Transverse colon (tissue), 4 donors: ENCODE data around the gene BCOR. TPM values are rescaled to one million over a fixed set of nuclear protein-coding genes. Genes with fewer than 3 reads are reported as not detected.

Experiments
- DNase-seq: peaks from one replicate; pipeline ENCODE4 v3.0.0-alpha.2; 2019
- H3K27ac ChIP-seq, 4 donors: fragments of 200-600 bp; sonication (generic); 2 replicates each; pipeline ENCODE4 v1.5.1; 2016 to 2018; ENCODE audit warnings: inconsistent platforms in 4 of 4
- H3K27me3 ChIP-seq: fragments of 200-600 bp; sonication (generic); 2 replicates; pipeline ENCODE4 v1.5.1; 2017; ENCODE audit warnings: inconsistent platforms
- H3K36me3 ChIP-seq, 4 donors: fragments of 200-600 bp; sonication (generic); 2 replicates each; pipeline ENCODE4 v1.5.1; 2017 to 2019; ENCODE audit warnings: inconsistent platforms in 4 of 4
- H3K4me1 ChIP-seq, 4 donors: fragments of 200-600 bp; sonication (generic); 2 replicates each; pipeline ENCODE4 v1.5.1; 2017 to 2020; ENCODE audit warnings: inconsistent platforms in 4 of 4
- H3K4me3 ChIP-seq, 4 donors: fragments of 200-600 bp; sonication (generic); 1 replicate in 1 of 4; 2 replicates in 3 of 4; pipeline versions ENCODE4 v1.5.1 to v1.6.1; 2017 to 2019; ENCODE audit warnings: inconsistent platforms in 4 of 4
- H3K9me3 ChIP-seq, 2 donors: fragments of 200-600 bp; sonication (generic); 2 replicates each; pipeline ENCODE4 v1.5.1; 2017 to 2019; ENCODE audit warnings: inconsistent platforms in 2 of 2
- CTCF ChIP-seq, 5 experiments: fragments of 200-600 bp in 3 of 5; fragments of 450-650 bp in 2 of 5; sonication (generic) in 3 of 5; IDR thresholded peaks; 1 replicate in 2 of 5; 2 replicates in 3 of 5; pipeline ENCODE4 v1.5.1; 2016 to 2017; ENCODE audit warnings: antibody characterized with exemption in 5 of 5, inconsistent platforms in 3 of 5, mild to moderate bottlenecking in 2 of 5, moderate library complexity in 1 of 5
- EP300 ChIP-seq: sonication (generic); formaldehyde crosslinking; IDR thresholded peaks from one replicate; pipeline ENCODE4 v1.6.1; 2017; ENCODE audit warnings: antibody characterized with exemption, low read depth
- POLR2A ChIP-seq: fragments of 450-650 bp; IDR thresholded peaks from one replicate; pipeline ENCODE4 v1.6.1; 2016; ENCODE audit warnings: antibody characterized with exemption, mild to moderate bottlenecking, moderate library complexity
- POLR2AphosphoS5 ChIP-seq, 3 donors: sonication (generic); formaldehyde crosslinking; IDR thresholded peaks; one replicate each; pipeline ENCODE4 v1.6.1; 2016; ENCODE audit warnings: antibody characterized with exemption in 3 of 3
- WGBS, 2 donors: methylation state at CpG; one replicate each; pipeline ENCODE4 v1.1.5; 2018; ENCODE audit warnings: low coverage in 1 of 2; 5-methylcytosine and 5-hydroxymethylcytosine counted together
- in situ Hi-C, 4 donors: fragments of 200-750 bp; cut with MboI; loops; one replicate each; pipeline versions ENCODE4 v1.15.0 to v1.15.1; 2017; ENCODE audit warnings: low sequenced_read_pairs in 3 of 4, low pct_ligation_motif_present in 1 of 4, low pct_unique_long_range_greater_than_20kb in 1 of 4
- intact Hi-C: fragments of 100-400 bp; cut with DNase I; formaldehyde crosslinking; loops from one replicate; pipeline ENCODE4 v1.15.1; 2023; ENCODE audit warnings: low total_unique reads
- total RNA-seq, 4 donors: library from RNA; depleted of rRNA; stranded (reverse); fragments of >200 nt; gene quantifications; one replicate each; pipeline ENCODE4 v1.1.0, GENCODE V29; 2016

BCOR gene
- total RNA-seq, 4 donors from 2014 or later, result 17.9 to 27.8 (median 20.4) TPM

GRCh38 chrX:40104630-40104984 is 6.8 kb upstream of the BCOR start:
- DNase-seq, result peak; percentile 65

GRCh38 chrX:40103565-40104323 is 6.0 kb upstream of the BCOR start:
- H3K27me3 ChIP-seq, result no peaks in the 10 kb centered on the region
- peak overlapping the region; percentile 91 to 96 (median 94) for H3K27ac ChIP-seq
- H3K4me3 ChIP-seq, result peak overlapping the region in 1 of 4 donors; percentile 65
- H3K36me3 ChIP-seq, result no peaks in the 10 kb centered on the region
- H3K9me3 ChIP-seq, result no peaks in the 10 kb centered on the region
- no peak for DNase-seq
- no peak for TF ChIP-seq POLR2AphosphoS5 (IDR thresholded peaks at IDR 0.05)
- TF ChIP-seq CTCF (IDR thresholded peaks at IDR 0.05), result no peak
- TF ChIP-seq EP300, result no peak
- no peak for TF ChIP-seq POLR2A
- peaks cover 7 to 50% (median 36%) of the 10 kb centered on the region in 4 donors for H3K4me1 ChIP-seq
- intact Hi-C loops (no loop called here), in situ Hi-C loops (no loop called here)
- WGBS, 2 donors, result 42 to 79% methylated on average over 3 to 22 of the region's 22 CpGs

More at GRCh38 chrX:40104630-40104984, 6.8 kb upstream of the BCOR start:
- TF ChIP-seq POLR2AphosphoS5 (IDR thresholded peaks at IDR 0.05), result peak in 2 of 3 donors; percentile 16 to 36
- peak; percentile 14 for TF ChIP-seq EP300
- TF ChIP-seq POLR2A, result no peak
- Histone ChIP-seq H3K9me3 (no peaks in the 10 kb centered on the region), H3K36me3 (no peaks in the 10 kb centered on the region), H3K27ac (peak overlapping the region; percentile 91 to 96 (median 94)), H3K4me1 (peaks cover 7 to 45% (median 30%) of the 10 kb centered on the region in 4 donors), H3K4me3 (peak overlapping the region; percentile 44 to 65 (median 49)), H3K27me3 (no peaks in the 10 kb centered on the region)
- 30% methylated on average over 20 of the region's 39 CpGs; no CpG with 5 or more reads in 1 of the 2 donors for WGBS, 2 donors
- intact Hi-C loops, result no loop called here
- in situ Hi-C loops, result no loop called here

GRCh38 chrX:40102393-40103381 is 4.9 kb upstream of the BCOR start:
- H3K9me3 ChIP-seq, result no peaks in the 10 kb centered on the region
- no peak for DNase-seq
- 76 to 90% methylated on average over 2 to 65 of the region's 65 CpGs for WGBS, 2 donors
- in situ Hi-C loops (no loop called here), intact Hi-C loops (no loop called here)
- H3K4me1 ChIP-seq, result peaks cover 7 to 47% (median 25%) of the 10 kb centered on the region in 4 donors
- H3K27ac ChIP-seq, result no peak overlapping the region
- H3K36me3 ChIP-seq, result no peaks in the 10 kb centered on the region
- H3K27me3 ChIP-seq, result no peaks in the 10 kb centered on the region
- H3K4me3 ChIP-seq, result no peak overlapping the region
- TF ChIP-seq CTCF (IDR thresholded peaks at IDR 0.05) (no peak), POLR2A (no peak), EP300 (no peak), POLR2AphosphoS5 (IDR thresholded peaks at IDR 0.05) (no peak)

GRCh38 chrX:40101430-40101802 is 3.7 kb upstream of the BCOR start:
- intact Hi-C loops (no loop called here), in situ Hi-C loops (no loop called here)
- Histone ChIP-seq H3K9me3 (no peaks in the 10 kb centered on the region), H3K27me3 (no peaks in the 10 kb centered on the region), H3K36me3 (no peaks in the 10 kb centered on the region), H3K4me1 (peaks cover 2 to 34% (median 13%) of the 10 kb centered on the region in 4 donors), H3K4me3 (no peak overlapping the region), H3K27ac (peak overlapping the region in 1 of 4 donors; percentile 91)
- 68% methylated on average over 9 of the region's 9 CpGs; no CpG with 5 or more reads in 1 of the 2 donors for WGBS, 2 donors
- no peak for DNase-seq
- TF ChIP-seq EP300 (no peak), POLR2A (no peak), POLR2AphosphoS5 (IDR thresholded peaks at IDR 0.05) (no peak), CTCF (IDR thresholded peaks at IDR 0.05) (no peak)
